ENCODE measurements around the gene MYO1D.
"Not testable (repeated sequence)": the region's sequence is repeated elsewhere in the genome, so short reads cannot be mapped to it uniquely, and the experiment has no call there.

MYO1D gene

DNA sequence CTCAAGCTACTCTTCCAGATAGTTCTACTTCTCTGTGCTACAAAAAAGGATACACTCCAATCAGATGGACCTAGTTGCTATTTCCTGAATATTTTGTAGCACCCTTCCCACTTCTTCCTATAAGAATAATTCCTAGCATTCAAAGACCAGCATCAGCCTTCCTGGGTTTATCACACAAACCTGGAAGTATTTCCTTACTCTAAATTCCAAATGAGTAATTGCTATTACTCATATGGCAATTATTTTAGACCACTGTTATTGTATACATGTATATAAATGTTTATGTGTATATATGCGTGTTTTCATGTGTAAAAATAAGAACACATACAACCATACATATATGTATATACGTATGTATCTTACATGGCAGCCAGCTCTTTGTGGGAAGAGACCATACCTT is 130.6 kb downstream of the MYO1D start:
- Histone ChIP-seq H3K36me3 (replicated peaks; ENCODE audit: low read depth, low read length) (peaks cover 19% of the 10 kb centered on the region), H3K4me1 (ENCODE audit: low read length) (peaks cover 14% of the 10 kb centered on the region), H3K27me3 (ENCODE audit: low read depth, low read length) (no peaks in the 10 kb centered on the region), H3K4me3 (ENCODE audit: low read length) (no peak overlapping the region), H3K4me2 (ENCODE audit: low read length) (no peak overlapping the region), H4K20me1 (ENCODE audit: insufficient read depth, low read length) (no peaks in the 10 kb centered on the region), H3K9ac (ENCODE audit: low read length) (no peak overlapping the region), H2AFZ (ENCODE audit: low read depth, low read length) (no peak overlapping the region), H3K9me3 (ENCODE audit: insufficient read depth, low read length) (no peaks in the 10 kb centered on the region), H3K27ac (ENCODE audit: low read length) (no peak overlapping the region), H3K79me2 (ENCODE audit: low read length) (no peaks in the 10 kb centered on the region)
- no peak for TF ChIP-seq EZH2phosphoT487 (IDR thresholded peaks at IDR 0.05; ENCODE audit: low read depth)
- TF ChIP-seq, protein P1, sequence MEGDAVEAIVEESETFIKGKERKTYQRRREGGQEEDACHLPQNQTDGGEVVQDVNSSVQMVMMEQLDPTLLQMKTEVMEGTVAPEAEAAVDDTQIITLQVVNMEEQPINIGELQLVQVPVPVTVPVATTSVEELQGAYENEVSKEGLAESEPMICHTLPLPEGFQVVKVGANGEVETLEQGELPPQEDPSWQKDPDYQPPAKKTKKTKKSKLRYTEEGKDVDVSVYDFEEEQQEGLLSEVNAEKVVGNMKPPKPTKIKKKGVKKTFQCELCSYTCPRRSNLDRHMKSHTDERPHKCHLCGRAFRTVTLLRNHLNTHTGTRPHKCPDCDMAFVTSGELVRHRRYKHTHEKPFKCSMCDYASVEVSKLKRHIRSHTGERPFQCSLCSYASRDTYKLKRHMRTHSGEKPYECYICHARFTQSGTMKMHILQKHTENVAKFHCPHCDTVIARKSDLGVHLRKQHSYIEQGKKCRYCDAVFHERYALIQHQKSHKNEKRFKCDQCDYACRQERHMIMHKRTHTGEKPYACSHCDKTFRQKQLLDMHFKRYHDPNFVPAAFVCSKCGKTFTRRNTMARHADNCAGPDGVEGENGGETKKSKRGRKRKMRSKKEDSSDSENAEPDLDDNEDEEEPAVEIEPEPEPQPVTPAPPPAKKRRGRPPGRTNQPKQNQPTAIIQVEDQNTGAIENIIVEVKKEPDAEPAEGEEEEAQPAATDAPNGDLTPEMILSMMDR (IDR thresholded peaks at IDR 0.05; ENCODE audit: low read depth, low read length) = no peak

DNA sequence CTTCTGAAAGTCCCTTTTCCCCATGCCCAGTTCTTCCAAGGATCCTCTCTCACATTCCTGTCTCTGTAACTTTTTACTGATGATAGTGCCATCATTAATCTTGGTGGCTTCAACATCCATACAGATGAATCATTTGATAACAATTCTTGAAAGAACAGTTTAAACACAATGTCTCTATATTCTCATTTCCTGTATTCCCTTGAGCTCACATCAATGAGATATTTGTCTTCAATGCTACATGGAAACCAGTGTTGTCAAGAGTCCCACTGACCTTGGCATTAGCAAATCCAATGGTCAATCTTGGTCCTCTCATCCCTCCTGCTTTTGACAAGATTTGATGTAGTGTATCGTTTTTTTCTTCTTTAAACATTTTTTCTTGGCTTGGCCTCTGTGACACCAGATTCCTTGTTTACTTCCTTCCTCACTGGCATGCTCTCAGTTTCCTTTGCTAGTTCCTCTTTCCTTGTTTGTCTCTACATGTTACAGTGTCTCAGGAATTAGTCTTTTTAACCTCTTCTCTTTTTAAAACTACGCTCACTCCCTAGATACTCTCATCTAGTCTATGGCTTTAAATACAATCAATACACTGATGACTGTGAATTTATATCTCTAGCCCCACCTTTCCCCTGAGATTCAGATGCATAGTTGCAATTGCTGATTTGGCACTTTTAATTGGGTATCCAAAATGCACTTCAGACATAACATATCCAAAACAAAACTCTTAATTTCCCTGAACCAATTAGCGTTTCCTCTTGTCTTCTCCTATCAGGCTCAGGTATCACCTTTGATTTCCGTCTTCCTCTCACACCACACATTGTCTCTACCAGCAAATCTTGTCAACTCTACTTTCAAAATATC is 134.0 kb downstream of the MYO1D start:
- Histone ChIP-seq H3K9me3 (ENCODE audit: insufficient read depth, low read length) (no peaks in the 10 kb centered on the region), H3K79me2 (ENCODE audit: low read length) (no peaks in the 10 kb centered on the region), H3K9ac (ENCODE audit: low read length) (no peak overlapping the region), H4K20me1 (ENCODE audit: insufficient read depth, low read length) (no peaks in the 10 kb centered on the region), H3K27ac (ENCODE audit: low read length) (no peak overlapping the region), H3K4me1 (ENCODE audit: low read length) (peaks cover 6% of the 10 kb centered on the region), H2AFZ (ENCODE audit: low read depth, low read length) (no peak overlapping the region), H3K36me3 (replicated peaks; ENCODE audit: low read depth, low read length) (peaks cover 20% of the 10 kb centered on the region), H3K27me3 (ENCODE audit: low read depth, low read length) (no peaks in the 10 kb centered on the region), H3K4me3 (ENCODE audit: low read length) (no peak overlapping the region), H3K4me2 (ENCODE audit: low read length) (no peak overlapping the region)
- TF ChIP-seq EZH2phosphoT487 (IDR thresholded peaks at IDR 0.05; ENCODE audit: low read depth) = no peak
- TF ChIP-seq, protein P1 (IDR thresholded peaks at IDR 0.05; ENCODE audit: low read depth, low read length) = no peak

DNA sequence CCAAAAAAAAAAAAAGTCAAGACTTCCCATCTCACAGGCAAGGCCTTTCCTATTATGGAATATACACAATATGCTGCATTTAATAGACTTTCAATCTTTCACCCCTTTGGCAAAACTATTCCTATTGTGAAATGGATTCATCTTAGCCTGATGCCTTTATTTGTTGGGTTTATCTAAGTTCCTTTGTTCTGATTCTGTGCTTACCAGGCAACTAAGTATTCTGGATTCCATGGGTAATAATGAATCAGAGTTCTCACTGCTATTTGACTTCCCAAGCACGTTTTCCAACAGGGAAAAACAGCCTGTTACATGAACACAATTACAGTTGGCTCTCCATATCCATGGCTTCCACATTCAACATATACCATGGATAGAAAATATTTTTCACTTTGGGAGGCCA is 135.5 kb downstream of the MYO1D start:
- no peak overlapping the region for H2AFZ ChIP-seq (ENCODE audit: low read depth, low read length)
- no peak overlapping the region for H3K9ac ChIP-seq (ENCODE audit: low read length)
- H4K20me1 ChIP-seq (ENCODE audit: insufficient read depth, low read length) = no peaks in the 10 kb centered on the region
- no peaks in the 10 kb centered on the region for H3K79me2 ChIP-seq (ENCODE audit: low read length)
- H3K4me3 ChIP-seq (ENCODE audit: low read length) = no peak overlapping the region
- H3K9me3 ChIP-seq (ENCODE audit: insufficient read depth, low read length) = no peaks in the 10 kb centered on the region
- H3K4me1 ChIP-seq (ENCODE audit: low read length) = peaks cover 6% of the 10 kb centered on the region
- TF ChIP-seq EZH2phosphoT487 (IDR thresholded peaks at IDR 0.05; ENCODE audit: low read depth) = no peak
- TF ChIP-seq, protein P1 (IDR thresholded peaks at IDR 0.05; ENCODE audit: low read depth, low read length) = no peak
- H3K27me3 ChIP-seq (ENCODE audit: low read depth, low read length) = no peaks in the 10 kb centered on the region
- H3K4me2 ChIP-seq (ENCODE audit: low read length) = no peak overlapping the region
- peaks cover 20% of the 10 kb centered on the region for H3K36me3 ChIP-seq (replicated peaks; ENCODE audit: low read depth, low read length)
- H3K27ac ChIP-seq (ENCODE audit: low read length) = no peak overlapping the region

DNA sequence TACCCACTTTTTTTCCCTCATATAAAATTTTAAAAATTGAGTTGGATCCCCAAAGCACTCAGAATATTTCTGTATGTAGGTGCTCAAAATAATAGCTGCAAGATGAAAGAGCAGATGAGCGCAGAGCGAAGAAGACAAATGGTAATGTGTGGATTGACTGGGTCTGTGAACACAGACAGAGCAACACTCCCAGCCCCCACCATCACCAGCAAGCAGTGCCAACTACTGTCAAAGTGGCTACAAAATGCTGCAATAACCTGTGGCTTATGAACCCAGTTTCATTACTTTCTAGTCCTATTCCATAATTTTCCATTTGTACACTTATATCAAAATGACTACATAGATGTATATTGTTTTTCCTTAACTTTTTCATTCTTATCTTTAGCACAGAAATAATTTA is 137.2 kb downstream of the MYO1D start:
- Histone ChIP-seq H3K36me3 (replicated peaks; ENCODE audit: low read depth, low read length) (peaks cover 25% of the 10 kb centered on the region), H2AFZ (ENCODE audit: low read depth, low read length) (no peak overlapping the region)
- TF ChIP-seq, protein P1 (IDR thresholded peaks at IDR 0.05; ENCODE audit: low read depth, low read length) = no peak
- TF ChIP-seq EZH2phosphoT487 (IDR thresholded peaks at IDR 0.05; ENCODE audit: low read depth) = no peak

DNA sequence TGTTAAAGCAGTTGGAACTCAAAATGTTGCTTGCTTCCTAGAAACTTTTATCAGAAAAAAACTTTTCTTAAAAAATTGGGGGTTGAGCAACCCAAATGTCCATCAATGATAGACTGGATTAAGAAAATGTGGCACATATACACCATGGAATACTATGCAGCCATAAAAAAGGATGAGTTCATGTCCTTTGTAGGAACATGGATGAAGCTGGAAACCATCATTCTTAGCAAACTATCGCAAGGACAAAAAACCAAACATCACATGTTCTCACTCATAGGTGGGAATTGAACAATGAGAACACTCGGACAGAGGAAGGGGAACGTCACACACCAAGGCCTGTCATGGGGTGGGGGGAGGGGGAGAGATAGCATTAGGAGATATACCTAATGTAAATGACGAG is 137.8 kb downstream of the MYO1D start:
- not testable (repeated sequence) for H2AFZ ChIP-seq (ENCODE audit: low read depth, low read length); H4K20me1 ChIP-seq (ENCODE audit: insufficient read depth, low read length); H3K79me2 ChIP-seq (ENCODE audit: low read length); H3K27ac ChIP-seq (ENCODE audit: low read length); H3K4me3 ChIP-seq (ENCODE audit: low read length); H3K9me3 ChIP-seq (ENCODE audit: insufficient read depth, low read length); H3K27me3 ChIP-seq (ENCODE audit: low read depth, low read length); H3K4me1 ChIP-seq (ENCODE audit: low read length); H3K9ac ChIP-seq (ENCODE audit: low read length); H3K4me2 ChIP-seq (ENCODE audit: low read length)
- peaks cover 29% of the 10 kb centered on the region for H3K36me3 ChIP-seq (replicated peaks; ENCODE audit: low read depth, low read length)

More for the DNA sequence above, 137.2 kb downstream of the MYO1D start:
- H3K9ac ChIP-seq (ENCODE audit: low read length) = no peak overlapping the region
- no peaks in the 10 kb centered on the region for H3K27me3 ChIP-seq (ENCODE audit: low read depth, low read length)
- no peak overlapping the region for H3K4me3 ChIP-seq (ENCODE audit: low read length)
- no peak overlapping the region for H3K27ac ChIP-seq (ENCODE audit: low read length)
- no peak overlapping the region for H3K4me2 ChIP-seq (ENCODE audit: low read length)
- no peaks in the 10 kb centered on the region for H4K20me1 ChIP-seq (ENCODE audit: insufficient read depth, low read length)
- peaks cover 6% of the 10 kb centered on the region for H3K4me1 ChIP-seq (ENCODE audit: low read length)
- no peaks in the 10 kb centered on the region for H3K9me3 ChIP-seq (ENCODE audit: insufficient read depth, low read length)
- no peaks in the 10 kb centered on the region for H3K79me2 ChIP-seq (ENCODE audit: low read length)

Measured in OCI-LY3 (cell line).